T-helper 9 cell (primary cell): ENCODE measurements around the gene NUMB.

Source experiments
- DNase-seq: peaks from one replicate; pipeline ENCODE4 v3.0.0-alpha.2; 2020
- total RNA-seq, 2 donors: gene quantifications; one replicate each; lab custom pipeline; 2026; lab: John Stamatoyannopoulos, UW

NUMB gene
- 36.0 to 39.4 reads per million in 2 donors for total RNA-seq

GRCh38 chr14:73458183-73458976 lies at the start of gene NUMB:
Gene NUMB (minus strand): TSS chr14:73458546. CDS start chr14:73355751, 102,795 bp downstream.
- DNase-seq = peak; percentile 88

- DNase-seq = no peak
Observed at GRCh38 chr14:73503648-73504047, 45.3 kb upstream of the NUMB start.

- no peak for DNase-seq
Observed at GRCh38 chr14:73502017-73502619, 43.8 kb upstream of the NUMB start.

GRCh38 chr14:73500360-73500759 lies 42.0 kb upstream of the NUMB start:
- DNase-seq = no peak

GRCh38 chr14:73494593-73494992 lies 36.2 kb upstream of the NUMB start:
- no peak for DNase-seq

- DNase-seq = no peak
Observed at GRCh38 chr14:73492670-73493069, 34.3 kb upstream of the NUMB start.

- no peak for DNase-seq
Observed at GRCh38 chr14:73492043-73492552, 33.8 kb upstream of the NUMB start.

GRCh38 chr14:73491256-73492042 lies 33.1 kb upstream of the NUMB start:
- DNase-seq = peak; percentile 67

- DNase-seq = no peak
Observed at GRCh38 chr14:73489481-73490175, 31.3 kb upstream of the NUMB start.

- DNase-seq = no peak
Observed at GRCh38 chr14:73478684-73479083, 20.3 kb upstream of the NUMB start.

- DNase-seq = no peak
Observed at GRCh38 chr14:73477618-73478266, 19.4 kb upstream of the NUMB start.

GRCh38 chr14:73476451-73476931 lies 18.1 kb upstream of the NUMB start:
- DNase-seq = no peak

- no peak for DNase-seq
Observed at GRCh38 chr14:73474952-73475351, 16.6 kb upstream of the NUMB start.

- no peak for DNase-seq
Observed at GRCh38 chr14:73472185-73473114, 14.1 kb upstream of the NUMB start.

- no peak for DNase-seq
Observed at GRCh38 chr14:73471582-73472184, 13.3 kb upstream of the NUMB start.

- DNase-seq = no peak
Observed at GRCh38 chr14:73468828-73469375, 10.6 kb upstream of the NUMB start.

GRCh38 chr14:73467800-73468199 lies 9.5 kb upstream of the NUMB start:
- DNase-seq = no peak

GRCh38 chr14:73467377-73467776 lies 9.0 kb upstream of the NUMB start:
- DNase-seq = no peak

GRCh38 chr14:73466861-73467260 lies 8.5 kb upstream of the NUMB start:
- no peak for DNase-seq
